ENCODE results near the gene KHNYN.
"Not testable (repeated sequence)": the region's sequence is repeated elsewhere in the genome, so short reads cannot be mapped to it uniquely, and the experiment has no call there.

The KHNYN gene

DNA sequence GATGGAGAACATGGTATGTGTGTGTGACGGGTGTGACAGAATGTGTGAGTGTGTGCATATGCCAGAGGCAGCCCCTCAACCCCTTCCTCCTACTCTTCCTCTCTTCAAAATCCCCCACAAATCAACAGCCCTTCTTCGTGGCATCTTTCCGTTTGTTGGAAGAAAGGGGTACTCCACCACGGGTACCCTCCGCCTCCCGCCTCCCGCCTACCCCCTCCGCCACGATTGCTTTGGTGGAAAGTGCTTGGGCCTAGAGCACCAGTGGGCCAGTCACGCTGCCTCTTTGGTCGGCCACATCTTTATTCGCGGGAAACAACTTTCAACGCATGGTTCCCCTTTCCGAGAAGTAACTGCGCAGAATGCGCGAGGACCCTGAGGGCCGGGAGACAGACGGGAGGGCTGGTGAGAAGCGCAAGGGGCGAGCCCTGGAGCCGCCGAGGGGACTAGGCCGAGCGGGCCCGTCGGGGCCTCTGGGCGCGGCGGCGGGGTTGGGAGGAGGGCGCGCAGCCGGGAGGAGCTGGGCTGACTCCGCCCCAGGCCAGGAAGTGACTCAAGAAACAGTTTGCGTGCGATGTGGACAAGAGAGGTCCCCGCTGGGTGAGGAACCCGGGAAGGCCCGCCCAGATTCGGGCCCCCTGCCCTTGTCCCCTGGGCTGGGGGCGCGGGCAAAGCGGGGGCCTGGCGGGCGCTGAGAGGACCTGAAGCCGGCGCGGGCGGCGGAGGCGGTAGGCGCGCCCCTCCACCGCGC lies at the start of gene KHNYN, which contains the start of gene CBLN3:
Gene KHNYN (plus strand): TSS at position 560 of the 748 bp plus-strand sequence. CDS start 777 bp downstream, outside the sequence.
Gene CBLN3 (minus strand): TSS at position 274 of the 748 bp plus-strand sequence. CDS start 614 bp downstream, outside the sequence.
- DNase-seq, result peak in 54 of 58 donors; percentile 21 to 88 (median 70)

DNA sequence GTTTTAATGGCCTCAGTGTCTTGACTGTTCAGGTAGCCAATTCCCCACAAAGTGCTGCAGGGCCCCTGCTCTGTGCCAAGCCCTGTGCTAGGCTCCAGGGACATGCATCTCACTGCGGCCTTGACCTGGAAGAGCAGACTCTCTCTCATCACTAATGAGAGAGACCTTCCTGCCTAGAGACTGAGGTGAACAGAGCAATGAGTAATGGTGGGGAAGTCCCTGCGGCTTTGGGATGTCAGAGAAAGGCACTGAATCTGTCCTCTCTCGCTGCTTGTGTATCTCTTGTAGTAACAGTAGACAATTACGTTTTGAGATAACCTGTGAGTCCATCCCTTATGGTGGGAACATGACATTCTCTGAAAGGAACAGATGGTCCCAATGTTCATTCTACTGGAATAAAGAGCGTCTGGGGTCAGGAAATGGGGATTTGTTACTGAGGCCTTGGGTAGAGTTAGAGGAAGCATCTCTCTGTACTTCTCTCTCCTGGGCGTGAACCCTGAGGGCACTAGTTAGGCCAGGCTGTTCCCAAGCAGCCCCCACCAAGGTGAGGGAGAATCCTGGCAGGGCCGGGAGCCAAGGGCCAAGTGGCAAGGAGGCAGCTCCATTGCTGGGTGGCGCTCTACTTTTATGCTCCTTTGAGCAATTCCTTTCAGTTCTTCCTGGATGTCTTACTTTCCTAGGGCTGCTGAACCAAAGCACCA lies 48.2 kb upstream of the KHNYN start:
- DNase-seq, result no peak

DNA sequence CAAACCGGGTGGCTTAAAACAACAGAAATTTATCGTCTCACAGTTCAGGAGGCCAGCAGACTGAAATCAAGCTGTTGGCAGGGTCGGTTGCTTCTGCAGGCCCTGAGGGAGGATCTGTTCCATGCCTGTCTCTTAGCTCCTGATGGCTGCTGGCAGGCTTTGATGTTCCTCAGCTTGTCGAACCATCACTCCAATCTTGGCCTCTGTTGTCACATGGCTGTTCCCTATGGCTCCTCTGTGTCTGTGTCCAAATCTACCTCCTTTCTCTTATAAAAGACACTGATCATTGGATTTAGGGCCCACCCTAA lies 47.7 kb upstream of the KHNYN start:
- no peak for DNase-seq

DNA sequence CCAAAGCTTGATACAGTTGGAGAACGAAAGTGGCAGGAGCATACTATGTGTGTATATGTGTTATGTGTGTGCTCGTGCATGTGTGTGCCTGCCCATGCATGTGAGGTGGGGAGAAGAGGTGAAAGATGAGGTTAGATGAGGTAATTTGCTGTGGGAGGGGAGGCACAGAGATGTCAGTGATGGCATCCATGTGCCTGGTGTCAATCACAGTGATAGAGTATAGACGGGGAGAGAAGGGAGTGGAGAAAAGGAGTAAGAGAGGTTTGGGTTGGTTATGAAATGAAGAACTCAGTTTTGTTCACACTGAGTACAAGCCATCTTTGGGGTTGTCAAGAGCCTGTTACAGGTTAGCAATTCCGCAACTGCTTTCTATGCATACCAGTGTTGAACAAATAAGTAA lies 45.6 kb upstream of the KHNYN start:
- no peak for DNase-seq

DNA sequence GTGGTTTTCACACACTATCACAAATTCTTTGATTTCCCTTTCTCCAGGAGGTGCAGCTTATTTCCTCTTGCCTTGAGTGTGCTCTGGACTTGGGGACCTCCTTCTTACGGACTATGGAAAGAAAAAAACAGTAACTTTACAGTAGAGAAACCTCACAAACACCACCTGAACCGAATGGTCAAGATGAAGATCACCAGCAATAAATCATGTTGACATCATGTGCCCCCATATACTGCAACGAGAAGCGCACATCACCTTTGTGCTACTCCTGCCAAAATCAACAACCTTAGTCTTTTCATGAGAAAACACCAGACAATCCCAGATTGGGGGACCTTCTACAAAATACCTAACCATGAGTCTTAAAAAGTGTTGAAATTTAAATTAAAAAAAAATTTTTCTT lies 44.2 kb upstream of the KHNYN start:
- no peak for DNase-seq

DNA sequence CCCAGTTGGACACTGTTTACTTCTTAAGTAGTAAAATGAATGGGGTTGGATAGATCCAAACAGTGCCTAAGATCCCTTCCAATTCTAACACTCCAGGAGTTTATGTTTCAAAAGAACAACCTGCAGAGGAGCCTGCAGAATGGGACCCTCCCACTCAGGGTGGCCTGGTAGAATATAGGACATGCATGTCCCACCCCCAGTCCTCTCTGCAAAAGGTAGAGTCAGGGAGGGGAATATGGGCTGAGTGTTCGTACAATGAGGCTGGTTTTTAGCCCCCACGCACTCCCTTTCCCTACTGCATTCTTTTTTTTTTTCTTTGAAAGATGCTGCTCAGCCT lies 42.8 kb upstream of the KHNYN start:
- no peak for DNase-seq

DNA sequence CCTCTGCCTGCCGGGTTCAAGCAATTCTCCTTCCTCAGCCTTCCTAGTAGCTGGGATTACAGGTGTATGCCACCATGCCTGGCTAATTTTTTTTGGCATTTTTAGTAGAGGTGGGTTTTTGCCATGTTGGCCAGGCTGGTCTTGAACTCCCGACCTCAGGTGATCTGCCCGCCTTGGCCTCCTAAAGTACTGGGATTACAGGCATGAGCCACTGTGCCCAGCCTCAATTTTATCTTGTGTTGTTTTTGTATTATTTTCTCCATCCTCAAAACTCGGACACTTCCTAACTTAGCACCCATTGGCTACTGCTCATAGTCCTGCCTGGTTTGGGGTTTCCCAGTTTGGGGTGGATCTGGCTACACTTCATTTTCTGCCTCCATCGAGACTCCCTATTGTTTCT lies 42.2 kb upstream of the KHNYN start:
- DNase-seq, result not testable (repeated sequence)

DNA sequence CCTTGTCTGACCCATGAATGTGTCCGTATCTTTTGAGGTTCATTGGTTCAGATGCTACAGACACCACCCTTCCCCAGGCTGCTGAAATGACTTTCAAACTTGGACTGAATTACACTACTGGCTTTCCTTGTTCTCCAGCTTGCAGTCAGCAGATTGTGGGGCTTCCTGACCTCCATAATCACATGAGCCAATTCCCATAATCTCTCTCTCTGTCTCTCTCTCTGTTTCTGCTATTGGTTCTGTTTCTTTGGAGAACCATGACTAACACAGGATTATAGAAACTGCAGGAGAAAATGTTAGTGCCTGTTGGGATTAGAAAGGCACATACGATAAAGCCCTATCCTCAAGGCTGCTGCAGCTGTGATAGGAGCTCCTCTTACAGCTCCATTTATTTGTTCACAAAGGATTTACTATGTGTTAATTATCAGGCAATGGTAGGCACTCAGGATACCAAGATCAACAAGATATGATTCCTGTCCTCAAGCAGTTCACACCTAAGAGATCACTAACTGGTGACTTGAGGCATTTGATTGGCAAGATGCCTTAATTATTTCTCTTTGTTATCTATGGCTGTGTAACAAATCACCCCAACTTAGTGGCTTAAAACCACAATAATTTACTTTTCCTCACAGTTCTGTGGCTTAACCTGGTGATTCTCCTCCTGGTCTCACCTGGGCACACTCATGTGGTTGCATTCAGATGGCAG lies 41.1 kb upstream of the KHNYN start:
- DNase-seq, result no peak

DNA sequence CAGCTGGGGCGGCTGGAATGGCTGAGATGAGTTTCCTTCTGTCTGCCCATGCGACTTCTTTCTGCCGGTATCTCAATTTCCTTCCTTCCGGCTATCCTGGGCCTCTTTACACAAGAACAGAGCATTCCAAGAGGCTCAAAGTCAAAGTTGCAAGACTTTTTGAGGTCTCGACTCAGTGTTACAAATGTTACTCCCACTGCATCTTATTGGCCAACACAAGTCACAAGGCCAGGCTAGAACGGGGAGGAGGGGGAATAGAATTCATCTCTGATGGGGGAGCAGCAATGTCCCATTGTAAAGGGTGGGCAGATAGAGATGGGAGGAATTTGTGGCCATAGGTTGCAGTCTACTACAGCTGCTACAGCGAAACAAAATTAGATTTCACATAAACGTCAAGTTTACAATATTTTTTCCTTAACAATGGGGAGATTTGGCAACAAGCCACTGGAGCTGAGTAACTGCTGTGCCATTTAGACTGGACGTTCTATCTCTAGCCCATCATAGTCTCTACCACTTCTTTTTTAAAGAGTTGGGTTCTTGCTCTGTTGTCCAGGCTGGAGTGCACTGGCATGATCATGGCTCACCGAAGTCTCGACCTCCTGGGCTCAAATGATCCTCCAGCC lies 40.4 kb upstream of the KHNYN start:
- DNase-seq, result no peak

DNA sequence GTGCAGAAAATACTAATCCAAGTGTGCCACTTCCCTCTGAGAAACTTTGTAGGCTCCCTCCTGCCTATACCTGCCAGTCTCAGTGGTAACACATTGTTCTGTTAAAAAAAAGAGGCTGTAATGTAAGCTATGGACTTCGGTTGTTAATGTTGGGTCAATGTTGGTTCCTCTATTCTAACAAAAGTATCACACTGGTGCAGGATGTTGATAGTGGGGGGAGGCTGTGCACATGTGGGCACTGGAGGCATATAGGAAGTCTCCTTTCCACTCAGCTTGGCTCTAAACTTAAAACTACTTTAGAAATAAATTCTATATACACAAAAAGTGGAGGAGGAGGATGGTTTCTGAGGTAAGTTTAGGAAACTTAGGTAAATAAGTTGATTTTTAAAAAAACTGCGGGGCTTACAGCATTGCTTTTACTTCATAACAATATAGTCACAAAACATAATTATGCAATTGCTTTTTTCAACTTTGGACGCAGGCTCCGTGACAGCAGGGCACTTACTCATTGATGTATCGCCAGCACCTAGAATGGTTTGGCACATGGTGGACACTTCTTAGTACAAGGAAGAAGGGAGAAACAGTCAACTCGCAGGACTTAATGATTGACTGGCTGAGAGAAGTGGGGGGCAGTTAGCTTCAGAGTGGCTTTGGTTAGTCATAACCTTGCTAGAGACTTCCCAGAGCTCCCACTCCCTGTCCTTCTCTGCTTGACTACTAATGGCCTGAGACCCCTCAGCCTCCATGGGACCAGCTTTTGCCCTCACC lies 38.9 kb upstream of the KHNYN start:
- no peak for DNase-seq

DNA sequence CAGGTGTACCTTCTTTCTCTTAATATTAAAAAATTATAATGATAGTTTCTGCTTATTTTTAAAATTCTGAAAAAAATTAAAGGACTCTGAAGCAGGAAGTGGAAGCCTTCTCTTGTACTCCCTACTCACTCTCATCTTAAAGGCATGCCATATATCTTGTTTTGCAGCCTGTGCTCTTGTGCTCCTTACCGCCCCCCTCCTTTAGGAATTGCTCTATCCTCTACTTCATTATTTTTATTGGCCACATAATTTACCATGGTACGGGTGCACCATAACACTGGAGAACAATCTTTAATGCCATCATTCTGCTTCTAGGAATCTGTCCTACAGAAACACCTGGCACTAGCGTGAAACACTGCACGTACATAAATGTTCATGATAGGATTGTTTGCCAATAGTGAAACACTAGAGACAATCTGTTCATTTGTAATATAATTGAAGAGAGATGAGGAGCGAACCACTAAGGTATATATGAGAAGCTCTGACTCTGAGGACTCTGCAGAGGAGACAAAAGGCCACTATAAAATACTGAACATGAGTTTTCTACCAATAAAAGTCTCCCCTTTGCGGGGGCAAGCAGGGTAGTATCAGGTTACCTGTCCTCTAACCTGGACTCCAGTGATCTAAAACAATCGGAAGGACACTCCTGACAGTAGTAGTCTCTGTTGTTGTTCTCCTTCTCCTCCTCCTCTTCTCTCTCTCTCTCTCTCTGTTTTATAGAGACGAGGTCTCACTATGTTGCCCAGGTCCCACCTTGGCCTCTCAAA lies 37.2 kb upstream of the KHNYN start:
- no peak for DNase-seq

DNA sequence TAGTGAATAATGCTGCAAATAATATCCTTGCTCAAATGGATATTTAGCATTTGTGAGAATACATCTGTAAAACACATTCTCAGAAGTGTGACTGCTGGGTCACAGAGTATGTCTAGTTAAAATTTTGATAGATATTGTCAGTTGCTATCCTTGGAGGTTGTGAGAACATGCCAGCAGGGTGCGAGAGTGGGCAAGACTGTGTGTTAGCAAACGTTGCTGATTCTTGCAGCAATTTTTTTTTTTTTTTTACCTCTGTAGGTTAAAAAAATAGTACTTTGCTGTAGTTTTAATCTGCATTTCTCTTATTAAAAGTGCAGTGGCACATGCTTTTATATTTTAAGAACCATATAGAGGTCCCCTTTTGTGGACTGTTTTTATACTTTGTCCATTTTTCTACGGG lies 35.5 kb upstream of the KHNYN start:
- no peak for DNase-seq

DNA sequence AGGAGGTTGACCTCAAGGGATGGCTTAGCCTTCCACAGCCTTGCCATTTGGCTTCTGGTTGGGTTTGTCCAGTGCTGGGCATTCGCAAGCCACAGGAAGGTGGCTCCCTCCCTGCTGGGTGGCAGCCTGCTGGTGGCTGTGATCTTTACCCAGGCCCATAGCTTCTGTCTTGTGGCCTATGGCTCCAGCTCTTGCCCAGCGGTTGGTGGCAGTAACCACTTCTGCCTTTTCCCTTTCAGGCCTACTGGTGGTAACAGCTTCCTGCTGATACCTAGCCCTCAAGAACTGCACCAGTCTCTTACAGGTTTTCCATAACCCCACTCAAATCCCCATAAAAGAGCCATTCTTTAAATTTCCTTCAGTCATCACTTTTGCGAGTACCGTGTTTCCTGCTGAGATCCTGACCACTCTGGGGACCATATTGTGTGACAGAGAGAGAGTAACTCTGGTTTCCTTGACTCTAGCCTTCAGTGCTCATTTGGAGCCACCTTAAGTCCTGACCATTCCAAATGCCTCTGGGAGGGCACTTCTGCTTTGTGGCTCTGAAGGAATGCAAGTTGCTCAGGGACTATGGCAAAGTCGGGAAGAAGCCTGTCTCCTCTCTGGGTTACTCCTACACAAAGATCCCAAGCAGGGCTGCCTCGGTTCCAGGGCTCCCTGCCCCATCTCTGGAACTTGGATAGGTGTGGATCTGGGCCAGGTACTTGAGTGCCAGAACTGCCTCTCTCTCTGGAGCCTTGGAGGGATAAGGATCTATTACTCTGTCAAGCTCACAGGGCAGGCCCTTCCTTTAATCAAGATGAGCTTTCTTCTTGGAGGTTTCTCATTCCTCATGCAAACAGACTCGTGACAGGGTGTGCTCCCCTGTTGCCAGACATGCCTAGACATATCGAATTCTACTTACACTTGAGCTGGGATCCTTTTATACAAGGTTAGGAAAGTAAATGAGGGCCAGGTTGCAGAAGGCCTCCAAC lies 33.9 kb upstream of the KHNYN start:
- DNase-seq, result no peak

DNA sequence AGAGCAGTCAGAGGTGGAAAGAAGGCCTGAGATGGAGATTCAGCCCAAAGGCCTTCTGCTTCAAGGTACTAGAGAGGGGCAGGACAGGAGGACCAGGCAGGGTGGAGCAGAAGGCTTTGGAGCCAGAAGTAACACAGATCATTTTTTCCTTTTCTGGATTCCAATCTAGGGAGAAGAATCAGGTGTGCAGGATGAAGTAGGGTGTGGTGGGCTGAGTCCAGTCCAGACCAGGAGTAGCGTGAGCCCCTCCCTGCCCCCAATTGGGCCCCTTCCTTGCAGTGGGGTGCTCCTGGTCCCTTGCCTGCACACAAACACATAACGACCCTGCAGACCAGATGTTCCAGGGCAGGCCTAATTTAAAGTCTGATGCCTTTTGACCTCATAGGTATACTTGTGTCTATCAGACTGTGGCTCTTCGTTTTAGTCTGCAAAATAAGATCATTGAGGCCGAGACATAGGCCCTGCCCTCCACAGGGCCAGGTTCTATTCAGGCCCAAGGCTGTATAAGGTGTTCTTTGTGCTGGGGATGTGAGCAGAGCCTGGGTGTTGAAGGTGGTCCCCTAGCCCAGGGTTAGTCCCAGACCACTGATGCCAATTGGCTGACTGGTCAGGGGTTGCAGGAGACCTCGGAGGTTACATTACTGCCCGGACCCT lies 32.0 kb upstream of the KHNYN start:
- DNase-seq, result no peak

DNA sequence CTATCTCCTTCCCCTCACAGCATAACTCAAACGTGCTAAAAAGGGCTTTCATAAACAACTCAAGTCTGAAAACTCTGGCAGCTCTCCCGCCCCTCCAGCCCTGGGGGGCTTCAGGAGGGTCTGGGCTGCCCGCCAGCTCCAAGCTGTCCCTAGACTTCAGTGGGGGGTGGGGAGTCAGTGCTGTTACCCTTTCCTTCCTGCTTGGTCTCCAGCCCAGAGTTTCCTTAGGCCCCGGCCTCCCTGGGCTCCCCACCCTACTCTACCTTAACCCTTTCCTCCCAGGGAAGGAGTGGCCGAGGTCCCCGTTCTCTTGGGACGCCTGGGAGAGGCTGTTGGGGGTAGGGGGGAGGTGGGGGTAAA lies 31.5 kb upstream of the KHNYN start:
- no peak for DNase-seq

DNA sequence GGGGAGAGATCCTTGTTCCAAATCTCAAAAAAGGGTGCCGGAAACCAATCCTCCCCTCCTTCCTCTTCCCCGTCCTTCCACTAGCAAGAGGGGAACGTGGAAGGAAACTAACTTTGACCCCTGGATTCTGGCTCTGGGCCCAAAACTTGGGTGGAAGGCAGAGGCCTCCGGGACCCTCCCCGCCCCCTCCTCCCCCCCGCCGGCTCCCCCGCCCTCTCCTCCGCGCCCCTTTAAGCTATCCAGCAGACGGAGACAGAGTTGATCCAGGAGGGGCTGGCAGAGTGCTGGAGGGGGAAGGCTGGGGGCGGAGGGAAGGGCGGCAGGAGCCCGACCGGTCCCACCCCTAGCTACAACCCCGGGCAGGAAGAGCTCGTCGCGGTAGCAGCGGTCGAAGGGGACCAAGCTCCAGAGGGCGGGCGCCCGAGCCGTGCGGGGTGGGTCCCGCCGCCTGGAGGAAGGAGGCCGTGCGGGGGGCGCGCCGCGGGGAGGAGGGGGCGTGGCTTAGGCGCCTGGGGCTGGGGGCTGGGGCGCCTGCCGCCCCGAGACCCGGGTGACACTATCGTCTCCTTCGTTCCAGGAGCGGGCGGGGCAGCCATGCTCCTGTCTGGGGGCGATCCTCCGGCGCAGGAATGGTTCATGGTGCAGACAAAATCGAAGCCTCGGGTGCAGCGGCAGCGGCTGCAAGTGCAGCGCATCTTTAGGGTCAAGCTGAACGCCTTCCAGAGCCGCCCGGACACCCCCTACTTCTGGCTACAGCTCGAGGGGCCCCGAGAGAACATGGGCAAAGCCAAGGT lies 30.9 kb upstream of the KHNYN start, which contains the start of gene NYNRIN:
Gene NYNRIN (plus strand): TSS at position 351 of the 794 bp plus-strand sequence. CDS start 244 bp downstream, at position 595.
- peak in 16 of 58 donors; percentile 5 to 59 (median 18) for DNase-seq

DNA sequence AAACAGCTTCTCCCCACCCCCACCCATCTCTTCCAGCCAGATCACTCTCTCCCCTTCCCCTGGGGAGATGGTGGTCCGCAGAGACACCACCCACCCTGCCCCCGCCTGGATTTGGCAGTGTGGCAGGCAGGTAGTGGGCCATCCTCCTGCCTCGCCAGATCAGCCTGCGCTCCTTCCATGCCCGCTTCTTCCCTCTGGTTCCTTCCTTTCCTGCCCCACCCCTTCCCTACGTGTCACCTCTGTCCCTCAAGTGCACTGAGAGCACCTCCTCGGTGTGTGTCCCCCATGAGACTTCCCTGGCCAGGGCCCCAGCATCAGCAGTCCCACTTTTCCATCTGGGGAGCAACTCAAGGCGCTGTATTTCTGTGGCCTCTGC lies 30.3 kb upstream of the KHNYN start:
- peak in 2 of 58 donors; percentile 4 to 8 for DNase-seq
